SK-N-SH (cell line): ENCODE data around the gene SLC16A5. TPM values are rescaled to one million over a fixed set of nuclear protein-coding genes. Genes with fewer than 3 reads are reported as not detected.

ENCODE experiments used
- CTCF ChIA-PET: fragments of 300-600, 350-600 bp; formaldehyde crosslinking; extraction: SDS; loops from one replicate; lab custom pipeline; 2021; lab: Yijun Ruan, JAX
- POLR2A ChIA-PET: fragments of 350-600 bp; sonication (Branson Sonifier 250); formaldehyde crosslinking; extraction: SDS; loops from one replicate; lab custom pipeline; 2020; ENCODE audit warnings: antibody characterized with exemption, inconsistent platforms; lab: Yijun Ruan, JAX
- DNase-seq: peaks from one replicate; pipeline ENCODE4 v3.0.0; 2012
- H2AFZ ChIP-seq: fragments of 200-600 bp; sonication (generic); 2 replicates; pipeline ENCODE4 v1.8.1; 2016; ENCODE audit warnings: antibody characterized with exemption, mild to moderate bottlenecking, low read depth
- H3F3A ChIP-seq: fragments of 200-600 bp; sonication (generic); replicated peaks from 2 replicates; pipeline ENCODE3; 2016; ENCODE audit warnings: antibody characterized with exemption, mild to moderate bottlenecking; ENCODE audit not compliant: insufficient read depth
- H3K27ac ChIP-seq, 2 experiments: fragments of 200-500 bp in 1 of 2; fragments of 200-600 bp in 1 of 2; sonication (Bioruptor generic) in 1 of 2; sonication (generic), shearing (Covaris generic) in 1 of 2; 2 replicates each; pipeline versions ENCODE4 v1.5.1 to v1.6.1; 2014 to 2016; ENCODE audit warnings: low read depth in 2 of 2, inconsistent platforms in 1 of 2, low read length in 1 of 2, mild to moderate bottlenecking in 1 of 2, mixed read lengths in 1 of 2
- H3K27me3 ChIP-seq: fragments of 200-600 bp; sonication (generic), shearing (Covaris generic); 2 replicates; pipeline ENCODE4 v1.6.1; 2016; ENCODE audit warnings: mixed run types; ENCODE audit not compliant: insufficient read depth
- H3K36me3 ChIP-seq, 2 experiments: fragments of 200-500 bp in 1 of 2; fragments of 200-600 bp in 1 of 2; sonication (Bioruptor generic) in 1 of 2; sonication (generic) in 1 of 2; replicated peaks in 1 of 2; 2 replicates each; pipeline versions ENCODE3 to v1.5.1; 2014 to 2016; ENCODE audit warnings: low read length in 1 of 2, mild to moderate bottlenecking in 1 of 2; ENCODE audit not compliant: insufficient read depth in 2 of 2, control insufficient read depth in 1 of 2
- H3K4me1 ChIP-seq, 2 experiments: fragments of 200-500 bp in 1 of 2; fragments of 200-600 bp in 1 of 2; sonication (Bioruptor generic) in 1 of 2; sonication (generic), shearing (Covaris generic) in 1 of 2; 2 replicates each; pipeline versions ENCODE4 v1.5.1 to v1.6.1; 2014 to 2016; ENCODE audit warnings: low read depth in 1 of 2, low read length in 1 of 2, mixed run types in 1 of 2; ENCODE audit not compliant: insufficient read depth in 2 of 2, control insufficient read depth in 1 of 2
- H3K4me2 ChIP-seq: fragments of 200-600 bp; sonication (generic), shearing (Covaris generic); 2 replicates; pipeline ENCODE4 v1.6.1; 2017; ENCODE audit warnings: mixed run types
- H3K4me3 ChIP-seq, 2 experiments: fragments of 200-500 bp in 1 of 2; fragments of 200-600 bp in 1 of 2; sonication (Bioruptor generic) in 1 of 2; sonication (generic), shearing (Covaris generic) in 1 of 2; 2 replicates each; pipeline versions ENCODE4 v1.5.1 to v1.8.1; 2014 to 2016; ENCODE audit warnings: low read depth in 2 of 2, inconsistent platforms in 1 of 2, low read length in 1 of 2, mild to moderate bottlenecking in 1 of 2, mixed read lengths in 1 of 2, moderate library complexity in 1 of 2
- H3K79me2 ChIP-seq: fragments of 200-600 bp; sonication (generic); 2 replicates; pipeline ENCODE4 v1.8.1; 2017; ENCODE audit warnings: mild to moderate bottlenecking; ENCODE audit not compliant: insufficient read depth
- H3K9ac ChIP-seq: fragments of 200-600 bp; sonication (generic); 2 replicates; pipeline ENCODE4 v1.6.1; 2017; ENCODE audit warnings: mixed run types
- H3K9me2 ChIP-seq: fragments of 200-600 bp; sonication (generic); 2 replicates; pipeline ENCODE4 v1.6.1; 2017; ENCODE audit warnings: mixed run types
- H3K9me3 ChIP-seq: fragments of 200-600 bp; sonication (generic); 2 replicates; pipeline ENCODE4 v1.6.1; 2017; ENCODE audit warnings: mixed run types, mild to moderate bottlenecking, moderate library complexity
- H4K20me1 ChIP-seq: fragments of 200-600 bp; sonication (generic); 2 replicates; pipeline ENCODE4 v1.6.1; 2017; ENCODE audit warnings: mild to moderate bottlenecking, mixed run types; ENCODE audit not compliant: insufficient read depth
- CHD2 ChIP-seq: fragments of 150-350 bp; IDR thresholded peaks from 2 replicates; pipeline ENCODE4 v1.6.1; 2018; ENCODE audit warnings: low read length; ENCODE audit not compliant: partially characterized antibody
- CTCF ChIP-seq: fragments of 200-600 bp; sonication (generic); IDR thresholded peaks from 2 replicates; pipeline ENCODE4 v1.6.1; 2017; ENCODE audit warnings: antibody characterized with exemption, mild to moderate bottlenecking, moderate library complexity
- EP300 ChIP-seq, 2 experiments: IDR thresholded peaks; 2 replicates each; pipeline versions ENCODE4 v1.4.0 to v1.6.1; 2012; ENCODE audit warnings: borderline replicate concordance in 1 of 2, low read depth in 1 of 2, low read length in 1 of 2
- EZH2phosphoT487 ChIP-seq: fragments of 200-600 bp; sonication (generic); IDR thresholded peaks from 2 replicates; pipeline ENCODE4 v1.6.1; 2017; ENCODE audit warnings: low read depth, mixed run types, mild to moderate bottlenecking, antibody characterized with exemption, moderate library complexity, borderline replicate concordance
- FOSL2 ChIP-seq: IDR thresholded peaks from 2 replicates; pipeline ENCODE4 v1.4.0; 2012; ENCODE audit warnings: low read depth, mild to moderate bottlenecking, moderate library complexity, borderline replicate concordance
- FOXJ3 ChIP-seq: sonication (generic); formaldehyde crosslinking; IDR thresholded peaks from 2 replicates; pipeline ENCODE4 v1.5.1; 2020; ENCODE audit warnings: mild to moderate bottlenecking, missing genetic modification reagents
- GABPA ChIP-seq: IDR thresholded peaks from 2 replicates; pipeline ENCODE4 v1.4.0; 2012; ENCODE audit warnings: low read depth, mild to moderate bottlenecking
- GATA2 ChIP-seq: sonication (generic); formaldehyde crosslinking; IDR thresholded peaks from 2 replicates; pipeline ENCODE4 v1.5.0; 2020; ENCODE audit warnings: mild to moderate bottlenecking, missing genetic modification reagents
- JUND ChIP-seq: IDR thresholded peaks from 2 replicates; pipeline ENCODE4 v1.4.0; 2012
- POLR2AphosphoS5 ChIP-seq: IDR thresholded peaks from 2 replicates; pipeline ENCODE4 v1.6.1; 2012; ENCODE audit warnings: low read depth, low read length
- RAD21 ChIP-seq: IDR thresholded peaks from 2 replicates; pipeline ENCODE4 v1.6.1; 2012; ENCODE audit warnings: mild to moderate bottlenecking, low read length
- RFX5 ChIP-seq: IDR thresholded peaks from 2 replicates; pipeline ENCODE4 v1.6.1; 2012; ENCODE audit warnings: mild to moderate bottlenecking, improper control_type of control experiment, low read length
- SIN3A ChIP-seq: IDR thresholded peaks from 2 replicates; pipeline ENCODE4 v1.6.1; 2012; ENCODE audit warnings: low read depth, mild to moderate bottlenecking, low read length, moderate library complexity, borderline replicate concordance
- SMC3 ChIP-seq: IDR thresholded peaks from 2 replicates; pipeline ENCODE4 v1.6.1; 2012; ENCODE audit warnings: low read depth, low read length, improper control_type of control experiment
- TAF1 ChIP-seq: IDR thresholded peaks from 2 replicates; pipeline ENCODE4 v1.6.1; 2012; ENCODE audit warnings: low read depth, mild to moderate bottlenecking, low read length, moderate library complexity, borderline replicate concordance
- TEAD4 ChIP-seq: IDR thresholded peaks from 2 replicates; pipeline ENCODE4 v1.4.0; 2012; ENCODE audit warnings: mild to moderate bottlenecking, borderline replicate concordance; ENCODE audit not compliant: insufficient read depth
- USF1 ChIP-seq: IDR thresholded peaks from 2 replicates; pipeline ENCODE4 v1.4.0; 2012; ENCODE audit warnings: low read depth, borderline replicate concordance
- USF2 ChIP-seq: fragments of 150-350 bp; IDR thresholded peaks from 2 replicates; pipeline ENCODE4 v1.6.1; 2017; ENCODE audit warnings: antibody characterized with exemption, low read length, low read depth, borderline replicate concordance
- ZBTB33 ChIP-seq: IDR thresholded peaks from 2 replicates; pipeline ENCODE4 v1.4.0; 2012; ENCODE audit warnings: low read depth, borderline replicate concordance
- WGBS: methylation state at CpG from one replicate; pipeline ENCODE4 v1.1.6; 2017; ENCODE audit warnings: low lambda C conversion rate; 5-methylcytosine and 5-hydroxymethylcytosine counted together
- polyA plus RNA-seq, 3 experiments: library from polyadenylated mRNA; depleted of rRNA; stranded (reverse); fragments of >200 nt; gene quantifications; 2 replicates each; pipeline ENCODE4 v1.2.3, GENCODE V29; 2012
- TF ChIP-seq, protein P1 (sequence below): IDR thresholded peaks from 2 replicates; pipeline ENCODE4 v1.6.1; 2012; ENCODE audit warnings: mild to moderate bottlenecking, low read depth, low read length, moderate library complexity

Gene SLC16A5
- polyA plus RNA-seq, 1 of the 3 experiments (the other 2 are of a cell fraction), result 0.03 TPM

- ChIA-PET CTCF (interaction anchor here (1.0 to 1.5 kb wide), 6 partner anchors 10 to 138 kb away, joined by 3 to 5 read pairs (median 4); partner anchors contain the start of gene MRPL58), POLR2A (no interaction called here)
- Histone ChIP-seq H3K27me3 (no peaks in the 10 kb centered on the region), H3K4me3 (no peak overlapping the region), H3K79me2 (no peaks in the 10 kb centered on the region), H4K20me1 (no peaks in the 10 kb centered on the region), H2AFZ (no peak overlapping the region), H3F3A (no peaks in the 10 kb centered on the region), H3K27ac (no peak overlapping the region), H3K4me2 (no peak overlapping the region), H3K9ac (no peak overlapping the region), H3K9me2 (no peaks in the 10 kb centered on the region), H3K4me1 (no peaks in the 10 kb centered on the region), H3K9me3 (no peaks in the 10 kb centered on the region), H3K36me3 (peaks cover 24 to 64% of the 10 kb centered on the region in 2 experiments)
- DNase-seq, result no peak
- TF ChIP-seq GABPA (no peak), JUND (no peak), EZH2phosphoT487 (no peak), USF1 (no peak), FOXJ3 (CRISPR knock-in tag) (no peak), CHD2 (no peak), GATA2 (CRISPR knock-in tag) (no peak), CTCF (no peak), RAD21 (no peak), SMC3 (no peak), POLR2AphosphoS5 (no peak), TAF1 (no peak), USF2 (no peak), TEAD4 (no peak), EP300 (IDR thresholded peaks at IDR 0.05; ENCODE audit: borderline replicate concordance in 1 of 2, low read depth in 1 of 2, low read length in 1 of 2) (no peak), ZBTB33 (no peak), FOSL2 (no peak), SIN3A (no peak), RFX5 (no peak)
- TF ChIP-seq, protein P1, sequence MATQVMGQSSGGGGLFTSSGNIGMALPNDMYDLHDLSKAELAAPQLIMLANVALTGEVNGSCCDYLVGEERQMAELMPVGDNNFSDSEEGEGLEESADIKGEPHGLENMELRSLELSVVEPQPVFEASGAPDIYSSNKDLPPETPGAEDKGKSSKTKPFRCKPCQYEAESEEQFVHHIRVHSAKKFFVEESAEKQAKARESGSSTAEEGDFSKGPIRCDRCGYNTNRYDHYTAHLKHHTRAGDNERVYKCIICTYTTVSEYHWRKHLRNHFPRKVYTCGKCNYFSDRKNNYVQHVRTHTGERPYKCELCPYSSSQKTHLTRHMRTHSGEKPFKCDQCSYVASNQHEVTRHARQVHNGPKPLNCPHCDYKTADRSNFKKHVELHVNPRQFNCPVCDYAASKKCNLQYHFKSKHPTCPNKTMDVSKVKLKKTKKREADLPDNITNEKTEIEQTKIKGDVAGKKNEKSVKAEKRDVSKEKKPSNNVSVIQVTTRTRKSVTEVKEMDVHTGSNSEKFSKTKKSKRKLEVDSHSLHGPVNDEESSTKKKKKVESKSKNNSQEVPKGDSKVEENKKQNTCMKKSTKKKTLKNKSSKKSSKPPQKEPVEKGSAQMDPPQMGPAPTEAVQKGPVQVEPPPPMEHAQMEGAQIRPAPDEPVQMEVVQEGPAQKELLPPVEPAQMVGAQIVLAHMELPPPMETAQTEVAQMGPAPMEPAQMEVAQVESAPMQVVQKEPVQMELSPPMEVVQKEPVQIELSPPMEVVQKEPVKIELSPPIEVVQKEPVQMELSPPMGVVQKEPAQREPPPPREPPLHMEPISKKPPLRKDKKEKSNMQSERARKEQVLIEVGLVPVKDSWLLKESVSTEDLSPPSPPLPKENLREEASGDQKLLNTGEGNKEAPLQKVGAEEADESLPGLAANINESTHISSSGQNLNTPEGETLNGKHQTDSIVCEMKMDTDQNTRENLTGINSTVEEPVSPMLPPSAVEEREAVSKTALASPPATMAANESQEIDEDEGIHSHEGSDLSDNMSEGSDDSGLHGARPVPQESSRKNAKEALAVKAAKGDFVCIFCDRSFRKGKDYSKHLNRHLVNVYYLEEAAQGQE, result no peak
- WGBS, result 90% methylated on average over 11 of the region's 11 CpGs
Observed at GRCh38 chr17:75064040-75064439, 23.7 kb upstream of the SLC16A5 start.
